Left ventricle myocardium inferior (tissue), 1 donor: ENCODE results near the gene R3HDML. TPM values are rescaled to one million over a fixed set of nuclear protein-coding genes. Genes with fewer than 3 reads are reported as not detected.
A peak's percentile ranks its signal among the peaks of the same experiment; 100 is the strongest.

ENCODE experiments used
- DNase-seq: peaks from one replicate; pipeline ENCODE4 v3.0.0-alpha.2; 2020
- H3K27ac ChIP-seq: fragments of 200-600 bp; replicated peaks from 2 replicates; pipeline ENCODE4 v1.8.0; 2021
- H3K27me3 ChIP-seq: fragments of 200-600 bp; 2 replicates; pipeline ENCODE4 v1.8.0; 2021; ENCODE audit warnings: low read depth
- H3K36me3 ChIP-seq: fragments of 200-600 bp; 2 replicates; pipeline ENCODE4 v1.8.0; 2021
- H3K4me1 ChIP-seq: fragments of 200-600 bp; 2 replicates; pipeline ENCODE4 v1.8.0; 2021
- H3K4me3 ChIP-seq: fragments of 200-600 bp; 2 replicates; pipeline ENCODE4 v1.8.0; 2021; ENCODE audit warnings: mild to moderate bottlenecking, moderate library complexity
- H3K9me3 ChIP-seq: fragments of 200-600 bp; replicated peaks from 2 replicates; pipeline ENCODE4 v1.8.0; 2021
- intact Hi-C: fragments of 100-400 bp; cut with micrococcal nuclease; formaldehyde crosslinking; loops from one replicate; pipeline ENCODE4 v1.11.0; 2022
- long read RNA-seq: library from polyadenylated mRNA; unstranded; transcript quantifications from one replicate; pipeline ENCODE4 v2.0.0, GENCODE V29; 2021
- total RNA-seq: library from RNA; stranded (reverse); fragmentation: NEBNext Ultra II Directional; extraction: Animal tissue kit (Norgen Biotek cat#: 25700); gene quantifications from one replicate; pipeline ENCODE4 v1.2.1, GENCODE V29; 2021
- TF ChIP-seq, protein P1 (sequence below): fragments of 200-600 bp; IDR thresholded peaks from 2 replicates; pipeline ENCODE4 v1.8.0; 2021; ENCODE audit warnings: antibody characterized with exemption, mild to moderate bottlenecking, borderline replicate concordance
- donor health status: DM: no; HTN: yes; CAD: no; lungs with severe emphysema.

The R3HDML gene
- total RNA-seq, result not detected
- long read RNA-seq, result 0 reads

- TF ChIP-seq, protein P1, sequence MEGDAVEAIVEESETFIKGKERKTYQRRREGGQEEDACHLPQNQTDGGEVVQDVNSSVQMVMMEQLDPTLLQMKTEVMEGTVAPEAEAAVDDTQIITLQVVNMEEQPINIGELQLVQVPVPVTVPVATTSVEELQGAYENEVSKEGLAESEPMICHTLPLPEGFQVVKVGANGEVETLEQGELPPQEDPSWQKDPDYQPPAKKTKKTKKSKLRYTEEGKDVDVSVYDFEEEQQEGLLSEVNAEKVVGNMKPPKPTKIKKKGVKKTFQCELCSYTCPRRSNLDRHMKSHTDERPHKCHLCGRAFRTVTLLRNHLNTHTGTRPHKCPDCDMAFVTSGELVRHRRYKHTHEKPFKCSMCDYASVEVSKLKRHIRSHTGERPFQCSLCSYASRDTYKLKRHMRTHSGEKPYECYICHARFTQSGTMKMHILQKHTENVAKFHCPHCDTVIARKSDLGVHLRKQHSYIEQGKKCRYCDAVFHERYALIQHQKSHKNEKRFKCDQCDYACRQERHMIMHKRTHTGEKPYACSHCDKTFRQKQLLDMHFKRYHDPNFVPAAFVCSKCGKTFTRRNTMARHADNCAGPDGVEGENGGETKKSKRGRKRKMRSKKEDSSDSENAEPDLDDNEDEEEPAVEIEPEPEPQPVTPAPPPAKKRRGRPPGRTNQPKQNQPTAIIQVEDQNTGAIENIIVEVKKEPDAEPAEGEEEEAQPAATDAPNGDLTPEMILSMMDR, result no peak
- H3K27me3 ChIP-seq, result peaks cover 40% of the 10 kb centered on the region
- no peak within 1 kb of the TSS for H3K27ac ChIP-seq
- H3K4me3 ChIP-seq, result no peak within 1 kb of the TSS
- H3K36me3 ChIP-seq, result no peaks in the 10 kb centered on the region
- no peaks in the 10 kb centered on the region for H3K9me3 ChIP-seq
- intact Hi-C loops, result no loop called here
- DNase-seq, result no peak
- H3K4me1 ChIP-seq, result no peaks in the 10 kb centered on the region
These were observed at the start of gene R3HDML for GRCh38 chr20:44336725-44337380. R3HDML (plus strand) TSS chr20:44337043; CDS start chr20:44337158, 115 bp downstream.

DNA sequence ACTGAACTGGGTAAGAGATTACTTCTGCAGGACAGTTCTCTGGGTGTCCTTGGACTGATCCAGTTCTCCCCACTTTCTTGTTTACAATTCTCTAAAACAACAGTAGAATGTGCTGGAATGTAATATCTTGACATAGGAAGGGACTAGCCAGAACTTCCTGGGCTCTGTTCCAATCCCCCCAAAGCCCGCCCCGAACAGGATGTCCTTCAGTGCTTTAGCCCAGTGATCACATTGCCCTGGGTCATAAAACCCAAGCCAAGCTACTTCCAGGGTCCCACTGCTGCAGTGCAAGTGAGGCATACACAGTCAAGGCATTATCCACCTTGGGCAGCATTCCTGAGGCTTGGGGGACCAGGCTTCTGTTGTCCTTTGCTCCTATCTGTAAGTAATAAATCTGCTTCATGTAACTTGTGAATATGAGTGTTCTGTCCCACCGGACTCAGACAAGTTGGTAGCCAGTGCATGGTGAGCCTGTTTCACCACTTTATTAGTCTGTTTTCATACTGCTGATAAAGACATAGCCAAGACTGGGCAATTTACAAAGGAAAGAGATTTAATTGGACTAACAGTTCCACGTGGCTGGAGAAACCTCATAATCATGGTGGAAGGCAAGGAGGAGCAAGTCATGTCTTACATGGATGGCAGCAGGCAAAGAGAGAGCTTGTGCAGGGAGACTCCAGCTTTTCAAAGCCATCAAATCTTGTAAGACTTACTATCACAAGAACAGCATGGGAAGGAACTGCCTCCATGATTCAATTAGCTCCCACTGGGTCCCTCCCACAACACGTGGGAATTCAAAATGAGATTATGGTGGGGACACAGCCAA lies 49.4 kb upstream of the R3HDML start:
- H3K4me3 ChIP-seq, result no peak overlapping the region
- H3K9me3 ChIP-seq, result no peaks in the 10 kb centered on the region
- intact Hi-C loops, result no loop called here
- peaks cover 39% of the 10 kb centered on the region for H3K4me1 ChIP-seq
- TF ChIP-seq, protein P1, result no peak
- no peaks in the 10 kb centered on the region for H3K27me3 ChIP-seq
- no peaks in the 10 kb centered on the region for H3K36me3 ChIP-seq
- H3K27ac ChIP-seq, result peak overlapping the region; percentile 64
- DNase-seq, result peak; percentile 48

- DNase-seq, result no peak
- Histone ChIP-seq H3K9me3 (no peaks in the 10 kb centered on the region), H3K27ac (peak overlapping the region; percentile 64), H3K4me3 (no peak overlapping the region), H3K27me3 (no peaks in the 10 kb centered on the region), H3K36me3 (no peaks in the 10 kb centered on the region), H3K4me1 (peaks cover 36% of the 10 kb centered on the region)
- TF ChIP-seq, protein P1, result no peak
- intact Hi-C loops, result no loop called here
These were observed 48.6 kb upstream of the R3HDML start for GRCh38 chr20:44288252-44288651.

DNA sequence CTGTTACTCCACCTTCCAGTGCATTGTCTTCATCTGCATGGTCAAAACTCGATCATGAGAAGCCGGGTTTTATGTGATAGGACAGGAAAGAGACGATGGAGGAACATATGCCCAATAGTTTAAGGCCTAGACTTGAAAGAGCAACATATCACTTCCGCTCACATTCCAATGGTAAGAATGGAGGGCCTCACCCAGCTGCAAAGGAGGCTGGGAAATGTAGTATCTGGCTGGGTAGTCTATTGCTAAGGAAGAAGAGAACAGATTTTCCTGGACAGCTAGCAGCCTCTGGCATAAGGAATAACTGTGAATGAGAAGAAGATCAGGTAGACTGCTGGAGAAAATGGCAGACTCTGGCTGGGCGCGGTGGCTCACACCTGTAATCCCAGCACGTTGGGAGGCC lies 45.1 kb upstream of the R3HDML start:
- Histone ChIP-seq H3K4me3 (no peak overlapping the region), H3K27ac (no peak overlapping the region), H3K36me3 (no peaks in the 10 kb centered on the region), H3K27me3 (no peaks in the 10 kb centered on the region), H3K9me3 (no peaks in the 10 kb centered on the region), H3K4me1 (peaks cover 53% of the 10 kb centered on the region)
- intact Hi-C loops, result no loop called here
- no peak for DNase-seq
- TF ChIP-seq, protein P1, result no peak

GRCh38 chr20:44296011-44296410 lies 40.8 kb upstream of the R3HDML start:
- no peak overlapping the region for H3K4me3 ChIP-seq
- H3K27ac ChIP-seq, result peak overlapping the region; percentile 32
- no peaks in the 10 kb centered on the region for H3K9me3 ChIP-seq
- intact Hi-C loops, result no loop called here
- no peaks in the 10 kb centered on the region for H3K36me3 ChIP-seq
- H3K4me1 ChIP-seq, result peaks cover 43% of the 10 kb centered on the region
- H3K27me3 ChIP-seq, result no peaks in the 10 kb centered on the region
- TF ChIP-seq, protein P1, result no peak
- peak; percentile 37 for DNase-seq
